Smooth muscle cell (in vitro differentiated cells): Measurements from ENCODE around the gene TMEM220. TPM values are rescaled to one million over a fixed set of nuclear protein-coding genes. Genes with fewer than 3 reads are reported as not detected.
A peak's percentile ranks its signal among the peaks of the same experiment; 100 is the strongest.

Experiments used
- DNase-seq: peaks from one replicate; lab custom pipeline; 2025; ENCODE audit not compliant: unreplicated experiment; lab: John Stamatoyannopoulos, UW
- H2AFZ ChIP-seq: fragments of 200-600 bp; sonication (generic); 2 replicates; pipeline ENCODE4 v1.6.0; 2016; ENCODE audit warnings: antibody characterized with exemption, low read depth, mild to moderate bottlenecking
- H3F3A ChIP-seq: fragments of 200-600 bp; sonication (generic); 2 replicates; pipeline ENCODE4 v1.6.0; 2017; ENCODE audit warnings: antibody characterized with exemption, low read depth
- H3K27ac ChIP-seq: fragments of 200-600 bp; sonication (generic); 2 replicates; pipeline ENCODE4 v1.5.1; 2016; ENCODE audit warnings: low read depth, mild to moderate bottlenecking
- H3K27me3 ChIP-seq: fragments of 200-600 bp; sonication (generic); 2 replicates; pipeline ENCODE4 v1.6.1; 2016; ENCODE audit warnings: low read depth, mild to moderate bottlenecking
- H3K36me3 ChIP-seq: fragments of 200-600 bp; sonication (generic); 2 replicates; pipeline ENCODE4 v1.5.1; 2016; ENCODE audit warnings: low read depth
- H3K4me1 ChIP-seq: fragments of 200-600 bp; sonication (generic); 2 replicates; pipeline ENCODE4 v1.5.1; 2016; ENCODE audit warnings: low read depth
- H3K4me2 ChIP-seq: fragments of 200-600 bp; sonication (generic); 2 replicates; pipeline ENCODE4 v1.6.0; 2016; ENCODE audit warnings: mild to moderate bottlenecking
- H3K4me3 ChIP-seq: fragments of 200-600 bp; sonication (generic); 2 replicates; pipeline ENCODE4 v1.5.1; 2016; ENCODE audit warnings: mild to moderate bottlenecking
- H3K79me2 ChIP-seq: fragments of 200-600 bp; sonication (generic); 2 replicates; pipeline ENCODE4 v1.6.0; 2016; ENCODE audit warnings: low read depth, mild to moderate bottlenecking
- H3K9ac ChIP-seq: fragments of 200-600 bp; sonication (generic); 2 replicates; pipeline ENCODE4 v1.6.0; 2016; ENCODE audit warnings: low read depth
- H3K9me3 ChIP-seq: fragments of 200-600 bp; sonication (generic); replicated peaks from 2 replicates; pipeline ENCODE4 v1.5.1; 2016; ENCODE audit warnings: low read depth
- H4K20me1 ChIP-seq: fragments of 200-600 bp; sonication (generic); 2 replicates; pipeline ENCODE4 v1.6.0; 2016; ENCODE audit warnings: low read depth
- WGBS: methylation state at CpG from one replicate; pipeline ENCODE4 v1.1.7; 2016; ENCODE audit warnings: low lambda C conversion rate; 5-methylcytosine and 5-hydroxymethylcytosine counted together
- polyA plus RNA-seq: library from polyadenylated mRNA; unstranded; fragments of >200 nt; fragmentation: Nextera tagmentation; extraction: Ambion mirVana; gene quantifications from 2 replicates; pipeline ENCODE4 v1.2.1, GENCODE V29; 2016
- total RNA-seq: library from RNA; depleted of rRNA; stranded (reverse); fragments of >200 nt; gene quantifications from 2 replicates; pipeline ENCODE4 v1.2.3, GENCODE V29; 2014
- TF ChIP-seq, protein P1 (sequence below): fragments of 200-600 bp; sonication (generic); IDR thresholded peaks from 2 replicates; pipeline ENCODE4 v1.5.1; 2017; ENCODE audit warnings: borderline replicate concordance, mild to moderate bottlenecking, antibody characterized with exemption; ENCODE audit not compliant: insufficient read depth, poor library complexity, severe bottlenecking

The TMEM220 gene
- total RNA-seq (0.58 and 3.5 TPM in 2 replicates), polyA plus RNA-seq (4.3 and 5.5 TPM in 2 replicates)

DNA sequence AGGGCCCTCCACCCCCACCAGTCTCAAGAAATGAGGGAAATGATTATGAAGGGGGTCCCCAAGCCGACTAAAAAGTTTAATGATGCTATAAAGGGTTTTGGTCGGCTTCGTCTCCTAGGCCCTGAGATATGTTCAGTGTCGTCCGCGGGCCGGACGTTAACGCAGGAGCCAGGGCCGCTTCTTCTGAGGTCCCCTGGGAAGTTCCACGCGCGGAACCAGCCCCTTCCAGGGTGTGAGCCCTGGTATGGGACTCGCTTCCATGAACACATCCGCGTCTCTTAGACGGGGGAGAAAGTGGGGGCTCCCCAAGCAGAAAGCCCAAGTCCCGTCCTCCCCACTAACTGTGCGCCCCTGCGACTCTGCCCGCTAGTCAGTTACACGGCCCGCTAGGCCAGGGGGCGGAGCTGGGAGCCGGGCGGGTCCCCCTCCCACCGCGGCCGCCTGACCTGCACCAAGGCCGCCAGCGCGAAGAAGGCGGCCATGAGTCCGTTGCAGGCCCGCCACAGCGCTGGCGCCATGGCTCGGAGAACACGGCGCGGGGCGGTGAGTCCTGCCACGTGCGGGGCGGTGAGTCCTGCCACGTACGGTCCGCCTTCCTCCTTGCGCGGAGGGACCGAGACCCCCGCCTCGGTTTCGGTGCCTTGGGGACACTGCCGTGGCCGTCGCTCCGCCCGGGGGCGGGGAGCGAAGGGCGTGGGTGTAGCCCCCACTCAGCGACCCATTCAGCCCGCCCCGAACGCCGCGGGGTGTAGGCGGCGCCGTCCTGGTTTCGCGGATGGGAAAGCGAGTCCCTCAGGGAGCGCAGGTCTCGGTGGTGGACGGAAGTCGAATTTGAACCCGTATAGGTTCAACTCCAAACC is at the start of gene TMEM220:
TMEM220 (minus strand) TSS at position 690 of the 860 bp plus-strand sequence; CDS start at position 518, 172 bp downstream.
- peak within 1 kb of the TSS; percentile 40 for H3K9ac ChIP-seq
- H3K79me2 ChIP-seq = no peaks in the 10 kb centered on the region
- DNase-seq = peak; percentile 89
- peak within 1 kb of the TSS; percentile 55 for H3K27ac ChIP-seq
- H3K4me1 ChIP-seq = peaks cover 7% of the 10 kb centered on the region
- H2AFZ ChIP-seq = peak within 1 kb of the TSS; percentile 95
- no peaks in the 10 kb centered on the region for H3K36me3 ChIP-seq
- H3K4me2 ChIP-seq = peak within 1 kb of the TSS; percentile 84
- WGBS = 5% methylated on average over 76 of the region's 79 CpGs
- H3F3A ChIP-seq = peaks cover 4% of the 10 kb centered on the region
- H3K9me3 ChIP-seq = no peaks in the 10 kb centered on the region
- H4K20me1 ChIP-seq = no peaks in the 10 kb centered on the region
- peak within 1 kb of the TSS; percentile 66 for H3K4me3 ChIP-seq
- H3K27me3 ChIP-seq = no peaks in the 10 kb centered on the region
- TF ChIP-seq, protein P1, sequence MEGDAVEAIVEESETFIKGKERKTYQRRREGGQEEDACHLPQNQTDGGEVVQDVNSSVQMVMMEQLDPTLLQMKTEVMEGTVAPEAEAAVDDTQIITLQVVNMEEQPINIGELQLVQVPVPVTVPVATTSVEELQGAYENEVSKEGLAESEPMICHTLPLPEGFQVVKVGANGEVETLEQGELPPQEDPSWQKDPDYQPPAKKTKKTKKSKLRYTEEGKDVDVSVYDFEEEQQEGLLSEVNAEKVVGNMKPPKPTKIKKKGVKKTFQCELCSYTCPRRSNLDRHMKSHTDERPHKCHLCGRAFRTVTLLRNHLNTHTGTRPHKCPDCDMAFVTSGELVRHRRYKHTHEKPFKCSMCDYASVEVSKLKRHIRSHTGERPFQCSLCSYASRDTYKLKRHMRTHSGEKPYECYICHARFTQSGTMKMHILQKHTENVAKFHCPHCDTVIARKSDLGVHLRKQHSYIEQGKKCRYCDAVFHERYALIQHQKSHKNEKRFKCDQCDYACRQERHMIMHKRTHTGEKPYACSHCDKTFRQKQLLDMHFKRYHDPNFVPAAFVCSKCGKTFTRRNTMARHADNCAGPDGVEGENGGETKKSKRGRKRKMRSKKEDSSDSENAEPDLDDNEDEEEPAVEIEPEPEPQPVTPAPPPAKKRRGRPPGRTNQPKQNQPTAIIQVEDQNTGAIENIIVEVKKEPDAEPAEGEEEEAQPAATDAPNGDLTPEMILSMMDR = no peak

DNA sequence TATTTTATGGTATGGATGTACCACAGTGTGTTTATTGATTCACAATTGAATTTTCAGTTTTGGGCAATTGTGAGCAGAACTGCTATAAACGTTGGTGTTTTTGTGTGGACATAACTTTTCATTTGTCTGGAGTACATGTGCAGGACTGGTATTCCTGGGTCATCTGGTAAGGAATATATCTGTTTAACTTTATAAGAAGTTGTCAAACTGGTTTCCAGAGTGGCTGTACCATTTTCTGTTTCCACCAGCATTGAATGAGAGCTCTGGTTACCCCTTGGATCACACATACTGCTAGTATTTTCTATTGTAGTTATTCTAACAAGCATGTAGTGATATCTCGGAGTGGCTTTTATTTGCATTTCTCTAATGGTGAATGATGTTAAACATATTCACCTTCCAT is 49.8 kb upstream of the TMEM220 start:
- no peaks in the 10 kb centered on the region for H3K36me3 ChIP-seq
- H3K4me2 ChIP-seq = no peak overlapping the region
- DNase-seq = no peak
- H3K27me3 ChIP-seq = no peaks in the 10 kb centered on the region
- no peaks in the 10 kb centered on the region for H4K20me1 ChIP-seq
- no peaks in the 10 kb centered on the region for H3F3A ChIP-seq
- H3K9ac ChIP-seq = no peak overlapping the region
- 80% methylated on average over 2 of the region's 2 CpGs for WGBS
- no peak overlapping the region for H3K4me3 ChIP-seq
- H2AFZ ChIP-seq = no peak overlapping the region
- no peaks in the 10 kb centered on the region for H3K79me2 ChIP-seq
- TF ChIP-seq, protein P1 = no peak
- no peaks in the 10 kb centered on the region for H3K9me3 ChIP-seq
- no peaks in the 10 kb centered on the region for H3K4me1 ChIP-seq
- no peak overlapping the region for H3K27ac ChIP-seq

DNA sequence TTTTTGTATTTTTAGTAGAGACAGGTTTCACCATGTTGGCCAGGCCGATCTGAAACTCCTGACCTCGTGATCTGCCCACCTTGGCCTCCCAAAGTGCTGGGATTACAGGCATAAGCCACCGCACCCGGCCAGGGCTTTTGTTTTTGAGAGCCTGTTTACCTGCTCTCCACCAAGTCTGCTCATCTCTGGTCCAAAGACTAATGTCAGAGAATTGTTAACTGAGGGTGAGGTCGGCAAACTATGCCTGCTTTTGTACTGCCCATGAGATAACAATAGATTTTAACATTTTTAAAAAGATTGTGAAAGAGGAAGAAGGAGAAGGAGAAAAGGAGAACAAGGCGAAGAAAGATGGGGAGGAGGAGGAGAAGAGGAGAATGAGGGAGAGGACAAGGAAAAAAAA is 48.1 kb upstream of the TMEM220 start:
- no peak for DNase-seq
- H3K27ac ChIP-seq = no peak overlapping the region
- WGBS = 96% methylated on average over 6 of the region's 6 CpGs

More for the DNA sequence above, 48.1 kb upstream of the TMEM220 start:
- Histone ChIP-seq H4K20me1 (no peaks in the 10 kb centered on the region), H3K79me2 (no peaks in the 10 kb centered on the region), H3K4me1 (no peaks in the 10 kb centered on the region), H2AFZ (no peak overlapping the region), H3K36me3 (no peaks in the 10 kb centered on the region), H3K4me3 (no peak overlapping the region), H3K4me2 (no peak overlapping the region), H3K9ac (no peak overlapping the region), H3F3A (no peaks in the 10 kb centered on the region), H3K27me3 (no peaks in the 10 kb centered on the region), H3K9me3 (no peaks in the 10 kb centered on the region)
- TF ChIP-seq, protein P1 = no peak
